Muscle of arm (tissue), 12 donors: Measurements from ENCODE around the gene DOK5. TPM values are rescaled to one million over a fixed set of nuclear protein-coding genes. Genes with fewer than 3 reads are reported as not detected.

Source experiments
- DNase-seq: peaks from one replicate; pipeline ENCODE4 v3.0.0-alpha.2; 2013
- polyA plus RNA-seq, 12 donors: library from polyadenylated mRNA; unstranded; fragments of 120-200 nt; gene quantifications; one replicate each; pipeline ENCODE4 v1.2.1, GENCODE V29; 2013; ENCODE audit not compliant: insufficient read length in 12 of 12

DOK5 gene
- polyA plus RNA-seq, 12 donors: 15.2 to 37.7 (median 26.6) TPM; not detected in 1

DNA sequence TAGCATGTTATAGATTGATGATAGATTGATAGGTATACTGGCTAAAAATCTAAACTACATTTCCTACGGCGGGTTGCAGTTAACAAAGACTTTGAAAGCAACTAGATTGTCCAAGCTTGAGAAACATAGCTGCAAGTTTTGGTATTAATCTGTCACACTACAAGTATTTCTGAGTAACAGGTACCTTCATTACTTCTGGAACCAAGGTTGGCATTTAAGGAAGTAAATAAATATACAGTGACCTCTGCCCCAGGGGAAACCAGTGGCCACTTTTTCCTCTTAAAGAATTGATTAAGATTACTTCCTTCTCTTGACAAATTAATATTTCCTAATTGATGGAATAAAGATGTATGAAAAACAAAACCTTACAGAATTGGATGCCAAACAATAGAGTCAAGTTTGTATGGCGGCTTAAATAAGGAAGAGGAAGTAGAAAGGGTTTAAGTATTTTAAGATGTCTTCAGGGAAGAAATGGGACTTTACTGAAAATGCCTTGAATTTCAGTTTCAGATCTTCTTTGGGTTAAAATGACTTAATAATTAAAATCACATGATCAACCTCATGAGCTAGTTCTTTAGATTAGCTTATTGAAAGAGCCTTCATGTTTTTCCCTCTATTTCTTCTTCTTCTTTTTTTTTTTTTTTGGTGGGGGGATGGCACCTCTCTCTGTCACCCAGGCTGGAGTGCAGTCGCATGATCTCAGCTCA lies 132.8 kb downstream of the DOK5 start:
- DNase-seq: no peak

DNA sequence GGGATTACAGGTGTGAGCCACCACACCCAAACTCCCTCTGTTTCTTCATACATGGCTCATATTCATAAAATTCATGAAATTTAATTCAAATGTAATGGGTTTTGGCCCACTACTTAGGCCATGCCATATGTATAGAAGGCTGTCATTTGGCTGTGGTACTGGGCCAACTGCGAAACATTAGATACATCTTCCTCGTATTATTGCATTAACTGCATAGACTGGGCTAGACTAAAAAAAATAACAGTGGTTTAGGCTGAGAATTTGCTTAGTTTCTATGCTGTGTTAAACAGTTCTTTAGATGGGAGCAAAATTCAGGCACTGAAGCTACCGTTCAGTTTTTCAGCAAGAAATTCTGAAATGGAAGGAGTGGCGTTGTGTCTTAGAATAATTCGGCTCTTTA lies 133.6 kb downstream of the DOK5 start:
- DNase-seq: no peak

GRCh38 chr20:54611708-54612412 lies 136.5 kb downstream of the DOK5 start:
- DNase-seq: peak; percentile 48

GRCh38 chr20:54618412-54618811 lies 143.0 kb downstream of the DOK5 start:
- no peak for DNase-seq

DNA sequence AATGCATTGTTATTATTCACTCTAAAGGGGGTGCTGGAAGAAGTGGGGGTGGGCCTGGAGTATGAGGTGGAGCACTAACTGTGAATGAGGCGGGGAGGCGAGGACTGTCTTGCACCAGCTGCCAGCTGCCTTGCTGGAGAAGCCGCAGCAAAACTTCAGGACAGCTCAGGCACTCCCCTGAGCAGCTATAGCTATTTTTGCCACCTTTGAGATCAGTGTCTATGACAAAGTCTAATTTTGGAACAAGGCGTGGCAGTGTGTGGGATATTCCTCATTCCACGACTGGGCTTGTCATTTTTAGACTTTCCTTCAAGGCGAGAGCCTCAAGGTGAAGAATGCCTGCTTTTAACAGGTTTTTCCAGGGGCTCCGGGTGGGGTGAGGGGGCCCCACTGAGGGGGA lies 143.8 kb downstream of the DOK5 start:
- no peak for DNase-seq

GRCh38 chr20:54619682-54620081 lies 144.3 kb downstream of the DOK5 start:
- DNase-seq: no peak

DNA sequence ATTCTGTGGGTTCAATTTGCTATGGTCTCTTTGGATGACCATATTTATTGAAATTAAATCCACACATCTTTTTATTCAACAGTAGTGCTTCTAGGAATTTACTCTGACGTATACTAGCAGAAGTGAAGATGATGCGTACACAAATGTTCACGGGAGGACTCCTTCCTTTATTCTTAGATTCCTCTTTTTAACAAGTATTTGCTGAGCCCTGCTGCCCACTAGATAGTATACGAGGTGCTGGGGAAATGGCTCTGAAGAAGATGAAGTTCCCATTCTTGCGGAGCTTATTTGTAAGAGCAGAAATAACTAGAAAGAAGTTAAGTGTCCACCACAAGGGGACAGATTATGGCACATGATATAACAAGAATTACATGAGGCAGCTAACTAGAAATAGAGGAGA lies 145.2 kb downstream of the DOK5 start:
- no peak for DNase-seq

- no peak for DNase-seq
Measured at GRCh38 chr20:54622333-54623295, 147.2 kb downstream of the DOK5 start.

- no peak for DNase-seq
Measured at GRCh38 chr20:54623991-54624569, 148.7 kb downstream of the DOK5 start.

- peak; percentile 87 for DNase-seq
Measured at GRCh38 chr20:54624706-54625390, 149.5 kb downstream of the DOK5 start.

- DNase-seq: no peak
Measured at GRCh38 chr20:54625497-54625896, 150.1 kb downstream of the DOK5 start.

- no peak for DNase-seq
Measured at GRCh38 chr20:54626126-54626525, 150.7 kb downstream of the DOK5 start.

DNA sequence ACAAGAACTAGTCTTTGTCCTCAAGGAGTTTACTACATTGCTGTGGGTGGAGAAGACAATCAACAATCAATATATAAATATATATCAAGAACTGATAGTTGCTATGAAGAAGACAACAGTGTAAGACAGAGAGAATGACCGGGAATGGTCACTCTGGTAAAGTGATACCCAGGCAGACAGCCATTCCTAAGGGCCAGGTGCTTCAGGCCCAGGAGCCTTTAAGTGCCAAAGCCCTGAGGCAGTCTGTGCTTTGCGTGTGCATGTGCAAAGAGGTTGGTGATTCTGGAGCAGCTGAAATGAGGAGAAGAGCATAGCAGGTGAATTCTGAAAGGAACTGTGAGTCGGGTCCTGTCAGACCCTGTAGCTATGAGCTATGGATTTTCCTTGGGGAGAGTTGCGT lies 154.2 kb downstream of the DOK5 start:
- DNase-seq: no peak

- DNase-seq: no peak
Measured at GRCh38 chr20:54630582-54630981, 155.2 kb downstream of the DOK5 start.

GRCh38 chr20:54631059-54631458 lies 155.7 kb downstream of the DOK5 start:
- no peak for DNase-seq

GRCh38 chr20:54633374-54634355 lies 158.3 kb downstream of the DOK5 start:
- no peak for DNase-seq

DNA sequence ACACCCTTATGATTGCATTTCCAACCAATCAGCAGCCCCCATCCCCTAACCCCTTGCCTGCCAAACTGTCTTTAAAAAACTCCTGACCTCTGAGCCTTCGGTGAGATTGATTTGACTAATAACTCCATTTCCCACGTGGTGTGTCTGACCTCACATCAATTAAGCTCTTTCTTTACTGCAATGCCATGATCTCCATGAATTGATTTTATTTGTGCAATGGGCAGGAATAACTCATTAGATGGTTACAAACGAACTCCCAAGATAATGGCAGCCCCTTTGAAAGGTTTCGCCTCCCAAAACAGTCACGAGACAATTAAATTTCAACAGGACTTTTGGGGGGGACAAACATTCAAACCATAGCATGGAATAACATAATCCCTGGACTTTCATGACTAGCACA lies 161.2 kb downstream of the DOK5 start:
- no peak for DNase-seq

DNA sequence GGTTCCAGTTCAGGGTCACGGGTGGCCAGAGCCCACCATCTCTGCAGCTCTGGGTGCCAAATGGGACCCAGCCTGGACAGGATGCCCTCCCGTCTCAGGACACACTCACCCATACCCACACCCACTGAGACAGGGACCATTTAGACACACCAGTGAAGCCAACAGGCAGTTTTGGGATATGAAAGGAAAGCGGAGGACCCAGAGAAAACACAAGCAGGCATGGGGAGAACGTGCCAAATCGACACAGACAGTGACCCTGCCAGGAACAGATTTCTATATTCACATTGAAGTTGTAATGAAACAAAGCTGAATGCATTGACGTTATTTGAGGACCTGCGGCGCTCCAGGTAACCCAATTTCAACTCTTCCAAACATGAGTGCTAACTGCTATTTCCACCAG lies 164.5 kb downstream of the DOK5 start:
- no peak for DNase-seq

DNA sequence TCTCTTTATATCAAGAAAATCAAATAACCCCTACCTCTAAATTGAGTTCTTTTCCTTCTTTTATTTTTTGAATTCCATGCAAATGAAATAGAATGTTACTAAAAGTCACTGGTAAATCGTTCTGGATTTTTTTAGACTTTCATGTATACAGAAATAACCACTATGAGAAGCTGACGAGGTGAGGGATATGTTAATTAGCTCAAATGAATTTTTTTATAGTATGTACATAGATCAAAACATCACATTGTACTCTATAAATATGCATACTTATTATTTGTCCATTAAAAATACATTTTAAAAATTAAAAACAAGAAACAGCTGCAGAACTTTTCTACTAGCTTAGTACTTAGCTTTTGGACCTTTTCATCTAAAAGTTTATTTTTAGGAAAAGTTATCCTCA lies 165.4 kb downstream of the DOK5 start:
- no peak for DNase-seq
